ENCODE results near the gene CACYBP. TPM values are rescaled to one million over a fixed set of nuclear protein-coding genes. Genes with fewer than 3 reads are reported as not detected.

The CACYBP gene
- total RNA-seq, 1 experiment from 2014 or later = 137 TPM

- ChIA-PET CTCF (no interaction called here), POLR2A (no interaction called here)
- intact Hi-C loops (cut with micrococcal nuclease; ENCODE audit: unreplicated experiment) = no loop called here
- H3K27ac ChIP-seq (ENCODE audit: low read length) = no peak overlapping the region
- no TSS peak for BruUV-seq (replicated peaks)
- ATAC-seq (no peak), DNase-seq (ENCODE audit: low read depth, low spot score) (no peak)
- TF ChIP-seq CTCF (IDR thresholded peaks at IDR 0.05) (no peak), POLR2AphosphoS5 (IDR thresholded peaks at IDR 0.05; ENCODE audit: low read depth, low read length) (no peak), SIN3A (IDR thresholded peaks at IDR 0.05; ENCODE audit: borderline replicate concordance, insufficient read depth, low read depth, low read length) (no peak), REST (IDR thresholded peaks at IDR 0.05; ENCODE audit: insufficient read depth in 1 of 2, low read depth in 2 of 2, low read length in 1 of 2) (no peak), TCF7L2 (IDR thresholded peaks at IDR 0.05; ENCODE audit: low read depth, low read length) (no peak)
- in situ Hi-C loops (cut with HindIII; ENCODE audit: low pct_unique_long_range_greater_than_20kb, low sequenced_read_pairs) = no loop called here
- peaks cover 11% of the 10 kb centered on the region for H3K27me3 ChIP-seq (ENCODE audit: control insufficient read depth, insufficient read depth, low read length)
- H3K4me1 ChIP-seq (ENCODE audit: control insufficient read depth, insufficient read depth, low read length) = no peaks in the 10 kb centered on the region
- no peaks in the 10 kb centered on the region for H3K36me3 ChIP-seq (ENCODE audit: control insufficient read depth, insufficient read depth, low read length)
- no peak overlapping the region for H3K4me3 ChIP-seq (ENCODE audit: low read depth in 2 of 2, low read length in 2 of 2)
- no peaks in the 10 kb centered on the region for H3K9me3 ChIP-seq (ENCODE audit: control insufficient read depth, insufficient read depth, low read depth, low read length)
Observed at GRCh38 chr1:175036476-175036875, 36.7 kb downstream of the CACYBP start.

- DNase-seq (ENCODE audit: low read depth, low spot score) (no peak), ATAC-seq (no peak)
- in situ Hi-C loops (cut with HindIII; ENCODE audit: low pct_unique_long_range_greater_than_20kb, low sequenced_read_pairs) = no loop called here
- Histone ChIP-seq H3K4me1 (ENCODE audit: control insufficient read depth, insufficient read depth, low read length) (no peaks in the 10 kb centered on the region), H3K27me3 (ENCODE audit: control insufficient read depth, insufficient read depth, low read length) (peaks cover 11% of the 10 kb centered on the region), H3K36me3 (ENCODE audit: control insufficient read depth, insufficient read depth, low read length) (no peaks in the 10 kb centered on the region), H3K4me3 (ENCODE audit: low read depth in 2 of 2, low read length in 2 of 2) (no peak overlapping the region), H3K9me3 (ENCODE audit: control insufficient read depth, insufficient read depth, low read depth, low read length) (no peaks in the 10 kb centered on the region), H3K27ac (ENCODE audit: low read length) (no peak overlapping the region)
- ChIA-PET POLR2A (no interaction called here), CTCF (no interaction called here)
- no peak for TF ChIP-seq SIN3A (IDR thresholded peaks at IDR 0.05; ENCODE audit: borderline replicate concordance, insufficient read depth, low read depth, low read length)
- TF ChIP-seq TCF7L2 (IDR thresholded peaks at IDR 0.05; ENCODE audit: low read depth, low read length) = no peak
- TF ChIP-seq CTCF (IDR thresholded peaks at IDR 0.05) = no peak
- no peak for TF ChIP-seq REST (IDR thresholded peaks at IDR 0.05; ENCODE audit: insufficient read depth in 1 of 2, low read depth in 2 of 2, low read length in 1 of 2)
- no peak for TF ChIP-seq POLR2AphosphoS5 (IDR thresholded peaks at IDR 0.05; ENCODE audit: low read depth, low read length)
- BruUV-seq (replicated peaks) = no TSS peak
- intact Hi-C loops (cut with micrococcal nuclease; ENCODE audit: unreplicated experiment) = no loop called here
Observed at GRCh38 chr1:175037416-175037815, 37.7 kb downstream of the CACYBP start.

Data from Panc1 (cell line).